ENCODE measurements around the gene FAM110D. TPM values are rescaled to one million over a fixed set of nuclear protein-coding genes. Genes with fewer than 3 reads are reported as not detected.

FAM110D gene
- polyA plus RNA-seq, 4 donors: 0.50 to 1.2 (median 1.2) TPM

- no peak for DNase-seq (ENCODE audit: low read depth in 4 of 4, low spot score in 3 of 4)
Observed at GRCh38 chr1:26160527-26161414, 1.9 kb downstream of the FAM110D start.

- no peak for DNase-seq (ENCODE audit: low read depth in 4 of 4, low spot score in 3 of 4)
Observed at GRCh38 chr1:26161415-26162219, 2.7 kb downstream of the FAM110D start.

GRCh38 chr1:26162220-26162709, 3.4 kb downstream of the FAM110D start:
- no peak for DNase-seq (ENCODE audit: low read depth in 4 of 4, low spot score in 3 of 4)

GRCh38 chr1:26163684-26164035, 4.8 kb downstream of the FAM110D start:
- DNase-seq (ENCODE audit: low read depth in 4 of 4, low spot score in 3 of 4): no peak

GRCh38 chr1:26164036-26164860, 5.4 kb downstream of the FAM110D start:
- DNase-seq (ENCODE audit: low read depth in 4 of 4, low spot score in 3 of 4): no peak

- no peak for DNase-seq (ENCODE audit: low read depth in 4 of 4, low spot score in 3 of 4)
Observed at GRCh38 chr1:26164861-26165842, 6.3 kb downstream of the FAM110D start.

- no peak for DNase-seq (ENCODE audit: low read depth in 4 of 4, low spot score in 3 of 4)
Observed at GRCh38 chr1:26166719-26167281, 7.9 kb downstream of the FAM110D start.

GRCh38 chr1:26168410-26169197, 9.7 kb downstream of the FAM110D start, which contains the start of gene C1orf232:
Gene C1orf232, minus strand, starts transcription at chr1:26168963. Its CDS starts 464 bp downstream, at chr1:26168499.
- DNase-seq (ENCODE audit: low read depth in 4 of 4, low spot score in 3 of 4): no peak

GRCh38 chr1:26169198-26169554, 10.3 kb downstream of the FAM110D start:
- DNase-seq (ENCODE audit: low read depth in 4 of 4, low spot score in 3 of 4): no peak

GRCh38 chr1:26169669-26170471, 11.0 kb downstream of the FAM110D start, which contains the start of gene ZNF593:
Gene ZNF593, plus strand, starts transcription at chr1:26169908. Its CDS starts 76 bp downstream, at chr1:26169984.
- peak; percentile 65 to 82 (median 79) for DNase-seq (ENCODE audit: low read depth in 4 of 4, low spot score in 3 of 4)

- DNase-seq (ENCODE audit: low read depth in 4 of 4, low spot score in 3 of 4): no peak
Observed at GRCh38 chr1:26170472-26170821, 11.6 kb downstream of the FAM110D start.

GRCh38 chr1:26171084-26172072, 12.5 kb downstream of the FAM110D start, which contains the start of gene ZNF593OS:
Gene ZNF593OS, minus strand, starts transcription at chr1:26171832. Its CDS starts 171 bp downstream, at chr1:26171661.
- DNase-seq (ENCODE audit: low read depth in 4 of 4, low spot score in 3 of 4): no peak

GRCh38 chr1:26175346-26175745, 16.5 kb downstream of the FAM110D start:
- DNase-seq (ENCODE audit: low read depth in 4 of 4, low spot score in 3 of 4): no peak

GRCh38 chr1:26177182-26177684, 18.4 kb downstream of the FAM110D start, which contains the start of gene CNKSR1:
Gene CNKSR1, plus strand, starts transcription at chr1:26177491. Its CDS starts 57 bp downstream, at chr1:26177548.
- DNase-seq (ENCODE audit: low read depth in 4 of 4, low spot score in 3 of 4): no peak

GRCh38 chr1:26180010-26180506, 21.2 kb downstream of the FAM110D start:
- DNase-seq (ENCODE audit: low read depth in 4 of 4, low spot score in 3 of 4): no peak

All from left renal pelvis (tissue), 4 donors.